ENCODE measurements around the gene TMEM245. TPM values are rescaled to one million over a fixed set of nuclear protein-coding genes. Genes with fewer than 3 reads are reported as not detected.

The TMEM245 gene
- 82.4 and 119 TPM in 2 replicates for total RNA-seq

- DNase-seq: peak; percentile 100
Observed at GRCh38 chr9:109119439-109120203, at the start of gene TMEM245. TMEM245 (minus strand) TSS chr9:109119947; CDS start chr9:109119913, 34 bp downstream.

- no peak for DNase-seq
Observed at GRCh38 chr9:109168170-109168569, 48.4 kb upstream of the TMEM245 start.

GRCh38 chr9:109167716-109168115 lies 48.0 kb upstream of the TMEM245 start:
- DNase-seq: no peak

- DNase-seq: no peak
Observed at GRCh38 chr9:109166771-109167601, 47.2 kb upstream of the TMEM245 start, which contains the start of gene FRRS1L. FRRS1L (minus strand) TSS chr9:109167249; CDS start chr9:109167138, 111 bp downstream.

GRCh38 chr9:109166171-109166770 lies 46.5 kb upstream of the TMEM245 start:
- DNase-seq: no peak

- DNase-seq: no peak
Observed at GRCh38 chr9:109164042-109164441, 44.3 kb upstream of the TMEM245 start.

GRCh38 chr9:109163194-109163593 lies 43.4 kb upstream of the TMEM245 start:
- no peak for DNase-seq

- no peak for DNase-seq
Observed at GRCh38 chr9:109162677-109163076, 42.9 kb upstream of the TMEM245 start.

- DNase-seq: no peak
Observed at GRCh38 chr9:109161471-109161870, 41.7 kb upstream of the TMEM245 start.

- DNase-seq: no peak
Observed at GRCh38 chr9:109159583-109159982, 39.8 kb upstream of the TMEM245 start.

- DNase-seq: no peak
Observed at GRCh38 chr9:109158651-109159050, 38.9 kb upstream of the TMEM245 start.

- no peak for DNase-seq
Observed at GRCh38 chr9:109156708-109157107, 37.0 kb upstream of the TMEM245 start.

GRCh38 chr9:109150925-109151545 lies 31.3 kb upstream of the TMEM245 start:
- DNase-seq: no peak

GRCh38 chr9:109149722-109150121 lies 30.0 kb upstream of the TMEM245 start:
- DNase-seq: no peak

GRCh38 chr9:109149089-109149488 lies 29.3 kb upstream of the TMEM245 start:
- no peak for DNase-seq

GRCh38 chr9:109145051-109145450 lies 25.3 kb upstream of the TMEM245 start:
- no peak for DNase-seq

- peak; percentile 15 for DNase-seq
Observed at GRCh38 chr9:109143881-109144562, 24.3 kb upstream of the TMEM245 start.

GRCh38 chr9:109141375-109141774 lies 21.6 kb upstream of the TMEM245 start:
- DNase-seq: no peak

- no peak for DNase-seq
Observed at GRCh38 chr9:109139851-109140250, 20.1 kb upstream of the TMEM245 start.

GRCh38 chr9:109138421-109138820 lies 18.7 kb upstream of the TMEM245 start:
- no peak for DNase-seq

- no peak for DNase-seq
Observed at GRCh38 chr9:109134167-109134578, 14.4 kb upstream of the TMEM245 start.

GRCh38 chr9:109133533-109133932 lies 13.8 kb upstream of the TMEM245 start:
- DNase-seq: no peak

Data from dermis blood vessel endothelial cell (primary cell).